ENCODE data around the gene INSIG1. TPM values are rescaled to one million over a fixed set of nuclear protein-coding genes. Genes with fewer than 3 reads are reported as not detected.

Gene INSIG1
- total and polyA plus RNA-seq, 10 donors: 15.8 to 61.8 (median 27.7) TPM

GRCh38 chr7:155352076-155352752 is 54.5 kb downstream of the INSIG1 start:
- 78 to 92% (median 84%) methylated on average over 14 to 21 of the region's 21 CpGs for WGBS, 5 donors
- TF ChIP-seq POLR2A (IDR thresholded peaks at IDR 0.05): no peak
- no peak for TF ChIP-seq POLR2AphosphoS5 (IDR thresholded peaks at IDR 0.05)
- TF ChIP-seq CTCF (IDR thresholded peaks at IDR 0.05 in 8 of 11, conservative IDR thresholded peaks at IDR 0.05 in 3 of 11): no peak
- intact Hi-C loops (cut with DNase I; ENCODE audit: low total_unique reads): no loop called here

GRCh38 chr7:155352753-155353115 is 55.1 kb downstream of the INSIG1 start:
- DNase-seq: no peak
- H3K4me1 ChIP-seq: peaks cover 0 to 10% (median 0%) of the 10 kb centered on the region in 6 donors
- H3K4me3 ChIP-seq: no peak overlapping the region
- no peaks in the 10 kb centered on the region for H3K9me3 ChIP-seq
- H3K36me3 ChIP-seq: no peaks in the 10 kb centered on the region
- no peak for TF ChIP-seq POLR2A (IDR thresholded peaks at IDR 0.05)
- TF ChIP-seq POLR2AphosphoS5 (IDR thresholded peaks at IDR 0.05): no peak
- no peak for TF ChIP-seq CTCF (IDR thresholded peaks at IDR 0.05 in 8 of 11, conservative IDR thresholded peaks at IDR 0.05 in 3 of 11)
- 87 to 91% (median 87%) methylated on average over 5 of the region's 5 CpGs for WGBS, 5 donors
- H3K27ac ChIP-seq: no peak overlapping the region
- intact Hi-C loops (cut with DNase I; ENCODE audit: low total_unique reads): no loop called here
- peaks cover 0 to 76% (median 25%) of the 10 kb centered on the region in 7 donors for H3K27me3 ChIP-seq (replicated peaks in 1 of 7)

More at GRCh38 chr7:155352076-155352752, 54.5 kb downstream of the INSIG1 start:
- Histone ChIP-seq H3K4me3 (no peak overlapping the region), H3K27ac (no peak overlapping the region), H3K27me3 (replicated peaks in 1 of 7) (peaks cover 0 to 71% (median 22%) of the 10 kb centered on the region in 7 donors), H3K4me1 (peaks cover 0 to 5% (median 0%) of the 10 kb centered on the region in 6 donors), H3K9me3 (no peaks in the 10 kb centered on the region), H3K36me3 (no peaks in the 10 kb centered on the region)
- DNase-seq: peak; percentile 63

- Histone ChIP-seq H3K27me3 (replicated peaks in 1 of 7) (peaks cover 0 to 82% (median 28%) of the 10 kb centered on the region in 7 donors), H3K4me3 (no peak overlapping the region), H3K9me3 (no peaks in the 10 kb centered on the region), H3K27ac (no peak overlapping the region), H3K36me3 (no peaks in the 10 kb centered on the region), H3K4me1 (peaks cover 0 to 17% (median 0%) of the 10 kb centered on the region in 6 donors)
- 50 to 77% (median 61%) methylated on average over 8 to 9 of the region's 9 CpGs for WGBS, 5 donors
- TF ChIP-seq CTCF (IDR thresholded peaks at IDR 0.05 in 8 of 11, conservative IDR thresholded peaks at IDR 0.05 in 3 of 11) (no peak), POLR2A (IDR thresholded peaks at IDR 0.05) (no peak), POLR2AphosphoS5 (IDR thresholded peaks at IDR 0.05) (no peak)
- intact Hi-C loops (cut with DNase I; ENCODE audit: low total_unique reads): no loop called here
- no peak for DNase-seq
Measured at GRCh38 chr7:155353256-155353897, 55.7 kb downstream of the INSIG1 start.

- H3K4me1 ChIP-seq: peaks cover 0 to 23% (median 0%) of the 10 kb centered on the region in 6 donors
- H3K27ac ChIP-seq: no peak overlapping the region
- peaks cover 0 to 84% (median 26%) of the 10 kb centered on the region in 7 donors for H3K27me3 ChIP-seq (replicated peaks in 1 of 7)
- 78 to 91% (median 80%) methylated on average over 19 to 20 of the region's 20 CpGs for WGBS, 5 donors
- H3K36me3 ChIP-seq: no peaks in the 10 kb centered on the region
- H3K9me3 ChIP-seq: no peaks in the 10 kb centered on the region
- TF ChIP-seq CTCF (IDR thresholded peaks at IDR 0.05 in 8 of 11, conservative IDR thresholded peaks at IDR 0.05 in 3 of 11): no peak
- no peak for TF ChIP-seq POLR2A (IDR thresholded peaks at IDR 0.05)
- no peak for TF ChIP-seq POLR2AphosphoS5 (IDR thresholded peaks at IDR 0.05)
- intact Hi-C loops (cut with DNase I; ENCODE audit: low total_unique reads): no loop called here
- peak; percentile 34 for DNase-seq
- no peak overlapping the region for H3K4me3 ChIP-seq
Measured at GRCh38 chr7:155354371-155355048, 56.8 kb downstream of the INSIG1 start.
